Ovary (tissue), 9 donors: ENCODE data around the gene VASH1. TPM values are rescaled to one million over a fixed set of nuclear protein-coding genes. Genes with fewer than 3 reads are reported as not detected.
A peak's percentile ranks its signal among the peaks of the same experiment; 100 is the strongest.

Source experiments
- DNase-seq, 5 donors: peaks; one replicate each; pipeline ENCODE4 v3.0.0-alpha.2; 2019 to 2020
- H3K27ac ChIP-seq, 2 donors: fragments of 200-600 bp; one replicate each; pipeline versions ENCODE4 v1.5.1 to v1.8.0; 2019 to 2022
- H3K27me3 ChIP-seq: fragments of 200-600 bp; one replicate; pipeline ENCODE4 v1.8.0; 2022
- H3K36me3 ChIP-seq: fragments of 200-600 bp; sonication (generic); one replicate; pipeline ENCODE4 v1.5.1; 2019
- H3K4me1 ChIP-seq: one replicate; pipeline ENCODE4 v1.8.1; 2013; ENCODE audit warnings: mild to moderate bottlenecking, moderate library complexity; ENCODE audit not compliant: insufficient read depth
- H3K4me3 ChIP-seq: fragments of 200-600 bp; sonication (generic); one replicate; pipeline ENCODE4 v1.5.1; 2017
- H3K9me3 ChIP-seq, 2 donors: fragments of 200-600 bp in 1 of 2; sonication (generic) in 1 of 2; one replicate each; pipeline versions ENCODE4 v1.5.1 to v1.8.1; 2013 to 2019; ENCODE audit warnings: mild to moderate bottlenecking in 1 of 2, moderate library complexity in 1 of 2
- EP300 ChIP-seq: sonication (generic); formaldehyde crosslinking; IDR thresholded peaks from one replicate; pipeline ENCODE4 v1.6.1; 2017; ENCODE audit warnings: antibody characterized with exemption
- POLR2A ChIP-seq: fragments of 450-650 bp; IDR thresholded peaks from one replicate; pipeline ENCODE4 v1.6.1; 2017; ENCODE audit warnings: antibody characterized with exemption, mild to moderate bottlenecking, moderate library complexity
- WGBS, 3 donors: extraction: QIAGEN DNeasy Blood & Tissue Kit in 1 of 3; methylation state at CpG; one replicate each; pipeline versions ENCODE4 v1.1.5 to v1.1.7; 2013 to 2017; 5-methylcytosine and 5-hydroxymethylcytosine counted together
- intact Hi-C, 4 donors: fragments of 100-400 bp; cut with DNase I; formaldehyde crosslinking; loops; one replicate each; pipeline versions ENCODE4 v1.11.0 to v1.15.1; 2022 to 2023
- polyA plus RNA-seq, 2 donors: library from polyadenylated mRNA; stranded (reverse); fragments of 200-250 nt in 1 of 2; fragments of 350-450 nt in 1 of 2; fragmentation: Illumina TruSeq in 1 of 2; extraction: RNeasy Lipid Tissue Mini Kit (QIAGEN cat#74804) in 1 of 2; gene quantifications; one replicate each; pipeline ENCODE4 v1.2.3, GENCODE V29; 2013 to 2014
- total RNA-seq, 7 donors: library from RNA; depleted of rRNA in 2 of 7; stranded (reverse); fragments of >200 nt in 2 of 7; fragmentation: NEBNext Ultra II Directional in 3 of 7; extraction: Animal tissue kit (Norgen Biotek cat#: 25700) in 3 of 7; gene quantifications; one replicate each; pipeline versions ENCODE4 v1.1.0 to v1.2.4, GENCODE V29; 2016 to 2023
- TF ChIP-seq, protein P1 (sequence below), 3 donors: fragments of 450-650 bp in 2 of 3; fragments of 200-600 bp in 1 of 3; IDR thresholded peaks; one replicate each; pipeline versions ENCODE4 v1.5.1 to v1.8.0; 2016 to 2022; ENCODE audit warnings: antibody characterized with exemption in 3 of 3, mild to moderate bottlenecking in 1 of 3
- donor health status: DM: no; HTN: no; CAD: no; lungs with moderate emphysema.
- donor health status: DM: no; HTN: no; CAD: no.
- donor health status: Bipolar disorder and iron deficiency.
- donor health status: DM: yes; HTN: yes; CAD: no.
- donor health status: DM: no; HTN: no; CAD: no.
- donor health status: DM: yes; HTN: yes; CAD: no.

VASH1 gene
- total and polyA plus RNA-seq, 9 donors, result 5.1 to 23.8 (median 16.7) TPM

DNA sequence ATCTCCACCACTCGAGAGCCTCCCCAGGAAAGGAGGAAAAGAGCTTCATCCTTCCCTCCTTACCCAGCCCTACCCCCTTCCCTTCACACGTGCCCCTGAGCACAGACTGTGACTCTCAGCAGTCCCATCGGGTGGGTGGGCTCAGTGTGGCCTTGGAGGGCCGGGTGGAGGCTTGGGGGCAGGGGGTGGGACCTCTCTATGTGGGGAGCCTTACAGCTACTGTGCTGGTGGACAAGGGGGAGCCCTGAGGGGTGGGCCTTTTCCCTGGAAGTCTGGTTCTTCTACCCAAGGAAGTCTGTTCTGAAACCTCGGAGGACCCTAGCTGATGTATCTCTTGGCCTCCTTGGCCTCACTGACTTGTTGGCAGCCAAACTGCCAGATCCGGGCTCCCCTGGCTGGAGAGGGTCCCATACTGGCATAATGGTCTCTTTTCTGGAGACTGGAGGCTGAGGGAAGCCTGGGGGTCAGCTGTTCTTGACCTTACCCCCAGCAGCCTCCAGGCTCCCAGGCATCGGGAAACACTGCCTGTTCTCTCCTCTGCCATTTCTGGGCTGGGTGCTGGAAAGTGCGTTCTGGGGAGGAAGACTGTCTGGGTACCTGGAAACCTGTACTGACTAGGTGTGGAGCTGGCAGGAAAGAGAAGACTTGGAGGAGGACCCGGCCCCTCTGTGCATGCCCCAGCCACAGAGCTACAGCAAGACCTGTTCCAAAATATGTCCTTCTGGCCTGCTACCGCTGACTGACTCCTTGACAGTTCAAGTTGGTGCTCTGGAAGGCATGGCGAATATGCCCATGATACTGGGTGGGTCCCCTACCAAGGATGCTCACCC is 7.6 kb downstream of the VASH1 start:
- Histone ChIP-seq H3K27ac (peak overlapping the region in 1 of 2 donors; percentile 25), H3K4me1 (peaks cover 10% of the 10 kb centered on the region), H3K9me3 (no peaks in the 10 kb centered on the region), H3K36me3 (no peaks in the 10 kb centered on the region), H3K4me3 (no peak overlapping the region), H3K27me3 (no peaks in the 10 kb centered on the region)
- TF ChIP-seq, protein P1, sequence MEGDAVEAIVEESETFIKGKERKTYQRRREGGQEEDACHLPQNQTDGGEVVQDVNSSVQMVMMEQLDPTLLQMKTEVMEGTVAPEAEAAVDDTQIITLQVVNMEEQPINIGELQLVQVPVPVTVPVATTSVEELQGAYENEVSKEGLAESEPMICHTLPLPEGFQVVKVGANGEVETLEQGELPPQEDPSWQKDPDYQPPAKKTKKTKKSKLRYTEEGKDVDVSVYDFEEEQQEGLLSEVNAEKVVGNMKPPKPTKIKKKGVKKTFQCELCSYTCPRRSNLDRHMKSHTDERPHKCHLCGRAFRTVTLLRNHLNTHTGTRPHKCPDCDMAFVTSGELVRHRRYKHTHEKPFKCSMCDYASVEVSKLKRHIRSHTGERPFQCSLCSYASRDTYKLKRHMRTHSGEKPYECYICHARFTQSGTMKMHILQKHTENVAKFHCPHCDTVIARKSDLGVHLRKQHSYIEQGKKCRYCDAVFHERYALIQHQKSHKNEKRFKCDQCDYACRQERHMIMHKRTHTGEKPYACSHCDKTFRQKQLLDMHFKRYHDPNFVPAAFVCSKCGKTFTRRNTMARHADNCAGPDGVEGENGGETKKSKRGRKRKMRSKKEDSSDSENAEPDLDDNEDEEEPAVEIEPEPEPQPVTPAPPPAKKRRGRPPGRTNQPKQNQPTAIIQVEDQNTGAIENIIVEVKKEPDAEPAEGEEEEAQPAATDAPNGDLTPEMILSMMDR (IDR thresholded peaks at IDR 0.05), result no peak
- TF ChIP-seq EP300 (no peak), POLR2A (no peak)
- DNase-seq, result peak in 1 of 5 donors; percentile 9
- 64 to 70% (median 69%) methylated on average over 11 of the region's 11 CpGs for WGBS, 3 donors
- intact Hi-C loops, result no loop called here

DNA sequence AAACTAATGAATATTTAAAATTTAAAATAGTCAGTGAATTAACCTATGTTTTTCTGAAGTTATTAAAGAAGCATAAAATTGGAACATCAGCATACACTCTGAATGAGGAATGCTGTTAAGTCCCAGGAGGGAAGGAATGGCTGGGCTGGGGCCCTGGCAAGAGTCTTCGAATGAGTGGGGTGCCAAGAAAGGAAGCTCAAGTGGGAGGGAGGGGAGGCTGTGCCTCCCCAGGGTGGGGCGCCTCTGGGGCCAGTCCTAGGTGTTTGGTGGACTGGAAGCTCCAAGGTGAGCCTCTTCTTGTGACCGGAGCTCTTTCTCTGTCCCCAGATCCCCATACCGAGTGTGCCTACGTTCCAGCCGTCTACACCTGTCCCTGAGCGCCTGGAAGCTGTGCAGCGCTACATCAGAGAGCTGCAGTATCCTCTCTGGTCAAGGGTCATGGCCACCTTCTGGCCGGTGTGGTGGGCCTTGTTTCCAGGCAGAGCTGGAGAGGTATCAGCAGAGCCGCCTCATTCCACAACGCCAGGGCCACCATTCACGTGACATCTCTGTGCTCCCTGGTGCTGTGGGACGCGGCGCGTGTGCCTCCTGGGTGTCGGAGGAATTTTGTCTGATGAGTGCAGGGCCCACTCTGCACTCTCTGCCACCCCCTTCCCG is 8.5 kb downstream of the VASH1 start:
- peak in 1 of 5 donors; percentile 7 for DNase-seq
- Histone ChIP-seq H3K9me3 (no peaks in the 10 kb centered on the region), H3K36me3 (no peaks in the 10 kb centered on the region), H3K4me3 (no peak overlapping the region), H3K4me1 (peaks cover 13% of the 10 kb centered on the region), H3K27me3 (no peaks in the 10 kb centered on the region), H3K27ac (no peak overlapping the region)
- TF ChIP-seq, protein P1 (IDR thresholded peaks at IDR 0.05), result no peak
- TF ChIP-seq POLR2A (no peak), EP300 (no peak)
- 80 to 87% (median 81%) methylated on average over 18 of the region's 18 CpGs for WGBS, 3 donors
- intact Hi-C loops, result no loop called here

DNA sequence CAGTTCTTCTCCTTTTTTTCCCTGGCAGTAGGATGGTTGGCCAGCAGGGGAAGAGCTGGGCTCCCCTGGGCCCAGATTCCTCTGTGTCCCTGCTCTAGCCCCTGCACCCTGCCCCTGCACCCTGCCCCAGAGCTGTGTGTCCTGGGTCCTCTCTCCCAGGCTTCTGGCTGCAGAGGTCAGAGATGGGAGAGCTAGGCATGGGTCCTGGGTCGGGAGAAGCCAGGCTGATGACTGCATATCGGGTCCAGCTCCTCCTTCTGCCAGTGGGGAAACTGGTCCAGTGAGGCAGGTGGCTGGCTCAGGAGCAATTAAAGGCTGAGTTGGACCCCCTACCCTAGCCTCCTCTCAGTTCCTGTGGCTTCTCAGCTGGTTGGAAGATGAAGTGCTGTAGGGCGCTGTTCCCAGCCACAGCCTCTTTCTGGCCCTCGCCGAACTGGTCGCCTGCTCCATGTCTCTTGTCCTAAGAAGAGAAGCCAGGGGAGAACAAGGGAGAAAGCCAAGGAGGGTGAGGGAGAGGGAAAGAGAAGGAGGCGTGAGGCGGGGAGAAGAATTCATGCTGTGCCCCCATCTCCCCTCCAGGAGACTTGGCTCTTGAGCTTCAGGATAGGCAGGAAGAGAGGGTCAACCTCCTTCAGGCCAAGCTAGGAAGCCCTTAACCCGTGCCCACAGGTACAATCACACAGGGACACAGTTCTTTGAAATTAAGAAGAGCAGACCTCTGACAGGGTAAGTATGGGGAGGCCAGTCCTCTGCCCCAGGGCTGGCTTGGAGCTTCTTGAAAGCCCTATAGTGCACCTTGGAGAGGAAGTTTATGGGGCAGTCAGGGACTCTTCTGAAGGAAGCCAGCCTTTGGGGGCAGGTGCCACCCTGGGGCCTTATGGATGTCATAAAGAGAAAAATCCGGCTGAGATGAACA is 9.5 kb downstream of the VASH1 start:
- WGBS, 3 donors, result 89 to 93% (median 92%) methylated on average over 10 of the region's 10 CpGs
- H3K27ac ChIP-seq, result no peak overlapping the region
- H3K9me3 ChIP-seq, result no peaks in the 10 kb centered on the region
- H3K4me1 ChIP-seq, result peaks cover 13% of the 10 kb centered on the region
- H3K27me3 ChIP-seq, result no peaks in the 10 kb centered on the region
- H3K4me3 ChIP-seq, result no peak overlapping the region
- no peaks in the 10 kb centered on the region for H3K36me3 ChIP-seq
- DNase-seq, result peak in 1 of 5 donors; percentile 6
- TF ChIP-seq, protein P1 (IDR thresholded peaks at IDR 0.05), result no peak
- TF ChIP-seq EP300 (no peak), POLR2A (no peak)
- intact Hi-C loops, result no loop called here

DNA sequence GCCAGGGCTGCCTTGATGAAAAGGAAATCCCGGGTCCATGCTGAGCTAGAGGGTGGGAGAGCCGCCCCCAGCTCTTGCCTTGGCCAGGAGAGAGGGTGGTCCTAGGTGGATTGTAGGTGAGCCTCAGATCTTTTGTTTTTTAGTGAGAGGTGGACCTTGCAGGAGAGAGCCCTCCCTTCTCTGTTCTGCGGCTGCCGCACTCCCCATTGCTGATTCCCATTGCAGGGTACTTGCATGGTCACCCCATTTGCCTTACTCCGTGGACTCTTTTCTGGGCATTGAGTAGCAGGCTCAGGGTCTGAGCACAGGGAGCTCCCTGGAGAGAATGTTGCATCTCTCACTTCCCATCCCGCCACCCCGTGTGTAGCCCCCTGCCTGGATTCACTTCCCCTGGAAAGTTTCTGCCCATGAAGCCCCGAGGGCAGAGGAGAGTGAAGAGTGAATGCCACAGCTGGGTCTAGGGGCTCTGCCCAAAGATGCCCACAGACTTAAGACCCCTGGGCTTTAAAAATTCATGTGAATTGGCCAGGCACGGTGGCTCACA is 10.2 kb downstream of the VASH1 start:
- Histone ChIP-seq H3K4me1 (peaks cover 13% of the 10 kb centered on the region), H3K9me3 (no peaks in the 10 kb centered on the region), H3K4me3 (no peak overlapping the region), H3K36me3 (no peaks in the 10 kb centered on the region), H3K27me3 (no peaks in the 10 kb centered on the region), H3K27ac (no peak overlapping the region)
- 86 to 97% (median 87%) methylated on average over 9 of the region's 9 CpGs for WGBS, 3 donors
- TF ChIP-seq EP300, result no peak
- TF ChIP-seq POLR2A, result no peak
- TF ChIP-seq, protein P1 (IDR thresholded peaks at IDR 0.05), result no peak
- intact Hi-C loops, result no loop called here
- peak in 1 of 5 donors; percentile 6 for DNase-seq
